K562 (cell line): ENCODE measurements around the gene CAST. TPM values are rescaled to one million over a fixed set of nuclear protein-coding genes. Genes with fewer than 3 reads are reported as not detected.

Experiments
- ARNT ChIP-seq, 2 experiments: fragments of 450-650 bp; IDR thresholded peaks; 2 replicates each; pipeline ENCODE4 v1.6.1; 2016; ENCODE audit warnings: mild to moderate bottlenecking in 1 of 2
- CBFA2T3 ChIP-seq: fragments of 450-650 bp; IDR thresholded peaks from 2 replicates; pipeline ENCODE4 v1.6.1; 2017
- CTBP1 ChIP-seq: fragments of 450-650 bp; IDR thresholded peaks from 2 replicates; pipeline ENCODE4 v1.6.1; 2016; ENCODE audit warnings: borderline replicate concordance
- FOXO4 ChIP-seq: fragments of 450-650 bp; formaldehyde crosslinking; IDR thresholded peaks from 2 replicates; pipeline ENCODE4 v1.4.0; 2020; ENCODE audit warnings: mild to moderate bottlenecking, moderate library complexity
- GATA2 ChIP-seq: sonication (generic); formaldehyde crosslinking; IDR thresholded peaks from 2 replicates; pipeline ENCODE4 v1.4.0; 2020; ENCODE audit warnings: mild to moderate bottlenecking, missing genetic modification reagents
- GATAD2A ChIP-seq: fragments of 450-650 bp; IDR thresholded peaks from 2 replicates; pipeline ENCODE4 v1.6.1; 2017
- HMG20A ChIP-seq: fragments of 450-650 bp; formaldehyde crosslinking; conservative IDR thresholded peaks from 2 replicates; pipeline ENCODE4 v1.4.0; 2020; ENCODE audit warnings: mild to moderate bottlenecking, mixed read lengths
- KDM1A ChIP-seq, 2 experiments: fragments of 450-650 bp; IDR thresholded peaks; 2 replicates each; pipeline ENCODE4 v1.6.1; 2016; ENCODE audit warnings: mild to moderate bottlenecking in 2 of 2
- KDM5B ChIP-seq: fragments of 200-600 bp; sonication (generic); IDR thresholded peaks from 2 replicates; pipeline ENCODE4 v1.6.1; 2012; ENCODE audit warnings: low read depth, mild to moderate bottlenecking, moderate library complexity, low read length, control low read depth, inconsistent platforms; ENCODE audit not compliant: insufficient replicate concordance
- MTA1 ChIP-seq: fragments of 450-650 bp; IDR thresholded peaks from 2 replicates; pipeline ENCODE4 v1.6.1; 2017; ENCODE audit warnings: borderline replicate concordance
- MTA2 ChIP-seq: fragments of 450-650 bp; IDR thresholded peaks from 2 replicates; pipeline ENCODE4 v1.6.1; 2016; ENCODE audit warnings: low read depth
- NFE2L1 ChIP-seq: fragments of 450-650 bp; IDR thresholded peaks from 2 replicates; pipeline ENCODE4 v1.6.1; 2016; ENCODE audit warnings: missing genetic modification characterization, low read depth, mild to moderate bottlenecking, missing compliant biosample characterization, moderate library complexity, borderline replicate concordance
- PHF21A ChIP-seq: fragments of 450-650 bp; IDR thresholded peaks from 2 replicates; pipeline ENCODE4 v1.6.1; 2017; ENCODE audit warnings: low read depth, borderline replicate concordance
- PYGO2 ChIP-seq: fragments of 450-650 bp; IDR thresholded peaks from 2 replicates; pipeline ENCODE4 v1.6.1; 2016; ENCODE audit warnings: mild to moderate bottlenecking, missing genetic modification characterization, moderate library complexity, missing compliant biosample characterization
- RCOR1 ChIP-seq, 2 experiments: IDR thresholded peaks; 2 replicates each; pipeline ENCODE4 v1.6.1; 2012; ENCODE audit warnings: low read depth in 2 of 2, low read length in 2 of 2, borderline replicate concordance in 1 of 2, improper control_type of control experiment in 1 of 2
- RNF2 ChIP-seq: sonication (generic); IDR thresholded peaks from 2 replicates; pipeline ENCODE4 v1.6.1; 2016
- RNF219 ChIP-seq: fragments of 250-450 bp; sonication (Bioruptor Pico); IDR thresholded peaks from 2 replicates; pipeline ENCODE4 v1.5.0; 2022; ENCODE audit warnings: mild to moderate bottlenecking
- SMARCE1 ChIP-seq: fragments of 450-650 bp; IDR thresholded peaks from 2 replicates; pipeline ENCODE4 v1.7.1; 2016; ENCODE audit warnings: mild to moderate bottlenecking
- TCF3 ChIP-seq: sonication (generic); formaldehyde crosslinking; IDR thresholded peaks from 2 replicates; pipeline ENCODE4 v1.4.0; 2020; ENCODE audit warnings: mild to moderate bottlenecking, missing genetic modification reagents
- WHSC1 ChIP-seq: IDR thresholded peaks from one replicate; pipeline ENCODE4 v1.6.1; 2012; ENCODE audit warnings: low read length, control low read depth, inconsistent platforms
- XRCC3 ChIP-seq: fragments of 450-650 bp; IDR thresholded peaks from 2 replicates; pipeline ENCODE4 v1.6.1; 2017; ENCODE audit warnings: mild to moderate bottlenecking, moderate library complexity
- ZEB2 ChIP-seq: fragments of 450-650 bp; IDR thresholded peaks from 2 replicates; pipeline ENCODE4 v1.6.1; 2016
- ZNF766 ChIP-seq: fragments of 200-800 bp; sonication (Bioruptor generic); conservative IDR thresholded peaks from 2 replicates; pipeline ENCODE4 v1.6.1; 2016; ENCODE audit warnings: missing genetic modification characterization, missing compliant biosample characterization
- ZNF778 ChIP-seq: fragments of 450-650 bp; formaldehyde crosslinking; IDR thresholded peaks from 2 replicates; pipeline ENCODE4 v1.4.0; 2020; ENCODE audit warnings: mild to moderate bottlenecking, moderate library complexity
- ZSCAN29 ChIP-seq: fragments of 450-650 bp; IDR thresholded peaks from 2 replicates; pipeline ENCODE4 v1.6.1; 2017
- polyA plus RNA-seq, 8 experiments: library from polyadenylated mRNA; depleted of rRNA in 4 of 8; stranded (reverse) in 5 of 8; unstranded in 3 of 8; fragments of >200 nt; fragmentation: Nextera tagmentation in 2 of 8; fragmentation: Illumina TruSeq in 1 of 8; extraction: Ambion mirVana in 2 of 8; extraction: Trizol in 1 of 8; gene quantifications; 2 replicates each; pipeline versions ENCODE4 v1.2.1 to v1.2.3, GENCODE V29; 2011 to 2014; ENCODE audit warnings: inconsistent platforms in 1 of 8, missing spikeins in 1 of 8
- total RNA-seq, 7 experiments: library from RNA; depleted of rRNA in 6 of 7; stranded (reverse); fragments of >200 nt in 6 of 7; fragmentation: Illumina TruSeq in 2 of 7; extraction: Trizol in 2 of 7; gene quantifications; 2 replicates each; pipeline versions ENCODE4 v1.2.1 to v1.2.3, GENCODE V29; 2011 to 2021; ENCODE audit warnings: low replicate concordance in 1 of 7
- TF ChIP-seq, protein P1 (sequence below): sonication (generic); formaldehyde crosslinking; IDR thresholded peaks from 2 replicates; pipeline ENCODE4 v1.8.0; 2022; ENCODE audit warnings: missing genetic modification reagents, mild to moderate bottlenecking, moderate library complexity, borderline replicate concordance

Gene CAST
- total and polyA plus RNA-seq, 9 of the 15 experiments (the other 6 are each of a cell fraction or from before 2014, with no cell fraction given): 55.5 to 136 (median 86.1) TPM

DNA sequence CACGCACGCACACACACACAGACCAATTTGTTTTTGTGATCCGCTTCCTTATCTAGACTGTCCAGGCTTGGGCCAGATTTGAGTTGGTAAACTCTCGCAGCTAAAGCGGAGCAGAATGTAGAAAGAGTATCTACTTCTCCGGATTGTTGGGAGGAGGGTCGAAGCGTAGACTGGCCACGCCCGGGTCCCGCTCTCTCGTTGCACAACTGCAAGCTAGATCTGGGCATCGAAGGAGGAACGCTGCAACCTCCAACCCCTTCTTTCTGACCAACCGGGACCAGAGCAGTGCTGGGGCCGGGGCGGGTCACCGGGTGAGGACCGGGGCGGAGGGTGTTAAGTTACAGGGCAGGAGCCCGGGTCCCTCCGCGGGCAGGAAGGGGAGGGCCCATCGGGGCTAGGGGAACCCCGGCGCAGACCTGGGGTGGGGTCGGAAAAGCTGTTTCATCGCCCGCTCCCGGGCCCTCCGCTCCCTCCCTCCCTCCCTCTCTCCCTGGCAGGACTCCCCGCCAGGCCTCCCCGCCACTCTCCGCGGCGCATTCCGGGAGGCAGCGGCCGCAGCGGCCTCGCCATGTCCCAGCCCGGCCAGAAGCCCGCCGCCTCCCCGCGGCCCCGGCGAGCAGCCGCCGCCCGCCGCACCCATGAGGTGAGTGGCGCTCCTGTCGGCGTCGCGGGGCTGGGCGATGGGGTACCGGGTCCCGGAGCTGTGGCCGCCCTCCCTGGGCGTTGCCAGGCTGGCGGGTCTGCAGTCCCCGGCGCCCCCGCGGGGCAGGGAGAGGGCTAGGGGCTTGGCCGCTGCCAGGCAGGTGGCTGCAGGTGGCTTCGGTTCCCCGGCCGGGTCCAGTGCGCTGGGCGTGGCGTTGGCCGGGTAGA, at the start of gene CAST (continued):
- TF ChIP-seq NFE2L1 (tag) (no peak), WHSC1 (no peak), MTA2 (peak; percentile 65), ZEB2 (no peak), CBFA2T3 (peak; percentile 88), PYGO2 (tag) (no peak), SMARCE1 (peak; percentile 42; the same call in 1 of the 2 replicates), KDM5B (peak; percentile 33), RCOR1 (IDR thresholded peaks at IDR 0.05; ENCODE audit: borderline replicate concordance in 1 of 2, low read depth in 2 of 2, low read length in 2 of 2) (peak; percentile 92 to 99), PHF21A (peak; percentile 95), FOXO4 (CRISPR knock-in tag) (no peak), ARNT (IDR thresholded peaks at IDR 0.05) (peak in 1 of 2 experiments; percentile 29; a peak in 1 of 4 replicates), TCF3 (CRISPR knock-in tag) (peak; percentile 89), ZSCAN29 (peak; percentile 97), KDM1A (IDR thresholded peaks at IDR 0.05) (peak; percentile 98), ZNF778 (no peak), MTA1 (0 out of 2 replicates have a peak, but pooled peaks have one; percentile 38), CTBP1 (peak; percentile 59; the same call in 1 of the 2 replicates), GATAD2A (no peak), RNF219 (CRISPR knock-in tag) (no peak), ZNF766 (CRISPR knock-in tag) (0 out of 2 replicates have a peak, but pooled peaks have one; percentile 26), XRCC3 (no peak), HMG20A (CRISPR knock-in tag) (peak; percentile 81; the same call in 1 of the 2 replicates), RNF2 (peak; percentile 65; the same call in 1 of the 2 replicates), GATA2 (CRISPR knock-in tag) (peak; percentile 32; the same call in 1 of the 2 replicates)
- TF ChIP-seq, protein P1, sequence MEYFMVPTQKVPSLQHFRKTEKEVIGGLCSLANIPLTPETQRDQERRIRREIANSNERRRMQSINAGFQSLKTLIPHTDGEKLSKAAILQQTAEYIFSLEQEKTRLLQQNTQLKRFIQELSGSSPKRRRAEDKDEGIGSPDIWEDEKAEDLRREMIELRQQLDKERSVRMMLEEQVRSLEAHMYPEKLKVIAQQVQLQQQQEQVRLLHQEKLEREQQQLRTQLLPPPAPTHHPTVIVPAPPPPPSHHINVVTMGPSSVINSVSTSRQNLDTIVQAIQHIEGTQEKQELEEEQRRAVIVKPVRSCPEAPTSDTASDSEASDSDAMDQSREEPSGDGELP (CRISPR knock-in tag): 0 out of 2 replicates have a peak, but pooled peaks have one; percentile 12
- TF ChIP-seq, all 486 proteins: peak for 48
